Left ventricle myocardium inferior (tissue), 1 donor: ENCODE data around the gene IPPK. TPM values are rescaled to one million over a fixed set of nuclear protein-coding genes. Genes with fewer than 3 reads are reported as not detected.

Experiments used
- DNase-seq: peaks from one replicate; pipeline ENCODE4 v3.0.0-alpha.2; 2020
- H3K27ac ChIP-seq: fragments of 200-600 bp; replicated peaks from 2 replicates; pipeline ENCODE4 v1.8.0; 2021
- H3K27me3 ChIP-seq: fragments of 200-600 bp; 2 replicates; pipeline ENCODE4 v1.8.0; 2021; ENCODE audit warnings: low read depth
- H3K36me3 ChIP-seq: fragments of 200-600 bp; 2 replicates; pipeline ENCODE4 v1.8.0; 2021
- H3K4me1 ChIP-seq: fragments of 200-600 bp; 2 replicates; pipeline ENCODE4 v1.8.0; 2021
- H3K4me3 ChIP-seq: fragments of 200-600 bp; 2 replicates; pipeline ENCODE4 v1.8.0; 2021; ENCODE audit warnings: mild to moderate bottlenecking, moderate library complexity
- H3K9me3 ChIP-seq: fragments of 200-600 bp; replicated peaks from 2 replicates; pipeline ENCODE4 v1.8.0; 2021
- CTCF ChIP-seq: fragments of 200-600 bp; IDR thresholded peaks from 2 replicates; pipeline ENCODE4 v1.8.0; 2021; ENCODE audit warnings: antibody characterized with exemption, mild to moderate bottlenecking, borderline replicate concordance
- intact Hi-C: fragments of 100-400 bp; cut with micrococcal nuclease; formaldehyde crosslinking; loops from one replicate; pipeline ENCODE4 v1.11.0; 2022
- total RNA-seq: library from RNA; stranded (reverse); fragmentation: NEBNext Ultra II Directional; extraction: Animal tissue kit (Norgen Biotek cat#: 25700); gene quantifications from one replicate; pipeline ENCODE4 v1.2.1, GENCODE V29; 2021
- donor health status: DM: no; HTN: yes; CAD: no; lungs with severe emphysema.

IPPK gene
- total RNA-seq, 1 donor from 2014 or later = 7.3 TPM

- Histone ChIP-seq H3K27me3 (no peaks in the 10 kb centered on the region), H3K36me3 (peaks cover 99% of the 10 kb centered on the region), H3K4me3 (no peak overlapping the region), H3K9me3 (peaks cover 13% of the 10 kb centered on the region), H3K4me1 (peaks cover 12% of the 10 kb centered on the region), H3K27ac (no peak overlapping the region)
- no peak for DNase-seq
- TF ChIP-seq CTCF = no peak
- intact Hi-C loops = no loop called here
Observed at GRCh38 chr9:92645041-92645440, 24.9 kb downstream of the IPPK start.

- no peak overlapping the region for H3K27ac ChIP-seq
- DNase-seq = no peak
- peaks cover 11% of the 10 kb centered on the region for H3K4me1 ChIP-seq
- H3K36me3 ChIP-seq = peaks cover 100% of the 10 kb centered on the region
- no peaks in the 10 kb centered on the region for H3K27me3 ChIP-seq
- intact Hi-C loops = no loop called here
- H3K4me3 ChIP-seq = no peak overlapping the region
- H3K9me3 ChIP-seq = peaks cover 13% of the 10 kb centered on the region
- TF ChIP-seq CTCF = no peak
Observed at GRCh38 chr9:92644278-92644677, 25.7 kb downstream of the IPPK start.

GRCh38 chr9:92642564-92642963 lies 27.4 kb downstream of the IPPK start:
- Histone ChIP-seq H3K27me3 (no peaks in the 10 kb centered on the region), H3K27ac (no peak overlapping the region), H3K4me3 (no peak overlapping the region), H3K4me1 (no peaks in the 10 kb centered on the region), H3K36me3 (peaks cover 100% of the 10 kb centered on the region), H3K9me3 (peaks cover 13% of the 10 kb centered on the region)
- intact Hi-C loops = no loop called here
- no peak for TF ChIP-seq CTCF
- DNase-seq = no peak

- TF ChIP-seq CTCF = no peak
- no peak for DNase-seq
- Histone ChIP-seq H3K27me3 (no peaks in the 10 kb centered on the region), H3K36me3 (peaks cover 100% of the 10 kb centered on the region), H3K4me3 (no peak overlapping the region), H3K9me3 (peaks cover 13% of the 10 kb centered on the region), H3K4me1 (no peaks in the 10 kb centered on the region), H3K27ac (no peak overlapping the region)
- intact Hi-C loops = no loop called here
Observed at GRCh38 chr9:92642041-92642451, 27.9 kb downstream of the IPPK start.

GRCh38 chr9:92641092-92641809 lies 28.7 kb downstream of the IPPK start:
- intact Hi-C loops = no loop called here
- H3K4me1 ChIP-seq = no peaks in the 10 kb centered on the region
- peaks cover 11% of the 10 kb centered on the region for H3K9me3 ChIP-seq
- H3K27me3 ChIP-seq = no peaks in the 10 kb centered on the region
- peaks cover 100% of the 10 kb centered on the region for H3K36me3 ChIP-seq
- no peak overlapping the region for H3K27ac ChIP-seq
- no peak for DNase-seq
- H3K4me3 ChIP-seq = no peak overlapping the region
- no peak for TF ChIP-seq CTCF
